ENCODE results near the gene DNAJA3.

DNA sequence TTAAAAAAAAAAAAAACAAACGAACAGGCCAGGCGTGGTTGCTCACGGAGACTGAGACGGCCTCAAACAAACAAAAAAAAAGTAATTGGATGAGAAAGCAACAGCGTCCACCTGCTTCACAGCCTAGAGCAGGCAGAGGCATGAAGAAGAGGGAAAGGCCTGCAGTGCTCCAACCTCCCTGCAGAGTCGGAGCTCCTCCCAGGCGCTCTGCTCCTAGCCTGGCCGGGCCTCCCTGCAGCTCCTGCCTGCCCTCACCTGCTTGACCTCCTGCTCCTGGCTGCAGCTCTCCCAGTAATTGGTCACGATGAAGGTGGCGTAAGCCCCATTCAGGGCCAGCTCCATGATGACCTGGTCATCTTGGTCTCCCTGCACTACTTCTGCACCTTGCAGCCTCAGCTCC, 43.3 kb downstream of the DNAJA3 start:
- TF ChIP-seq ZFP3 (CRISPR knock-in tag; IDR thresholded peaks at IDR 0.05) (no peak), ISL1 (CRISPR knock-in tag; IDR thresholded peaks at IDR 0.05) (no peak), ZFP30 (CRISPR knock-in tag; IDR thresholded peaks at IDR 0.05) (no peak), PPARA (CRISPR knock-in tag; IDR thresholded peaks at IDR 0.05; ENCODE audit: borderline replicate concordance) (no peak), ZC3H10 (CRISPR knock-in tag; IDR thresholded peaks at IDR 0.05) (no peak), ARNTL (CRISPR knock-in tag; IDR thresholded peaks at IDR 0.05; ENCODE audit: borderline replicate concordance, low read depth) (no peak), ZNF565 (CRISPR knock-in tag; conservative IDR thresholded peaks at IDR 0.05; ENCODE audit: low read depth) (no peak)
- TF ChIP-seq, protein P1, sequence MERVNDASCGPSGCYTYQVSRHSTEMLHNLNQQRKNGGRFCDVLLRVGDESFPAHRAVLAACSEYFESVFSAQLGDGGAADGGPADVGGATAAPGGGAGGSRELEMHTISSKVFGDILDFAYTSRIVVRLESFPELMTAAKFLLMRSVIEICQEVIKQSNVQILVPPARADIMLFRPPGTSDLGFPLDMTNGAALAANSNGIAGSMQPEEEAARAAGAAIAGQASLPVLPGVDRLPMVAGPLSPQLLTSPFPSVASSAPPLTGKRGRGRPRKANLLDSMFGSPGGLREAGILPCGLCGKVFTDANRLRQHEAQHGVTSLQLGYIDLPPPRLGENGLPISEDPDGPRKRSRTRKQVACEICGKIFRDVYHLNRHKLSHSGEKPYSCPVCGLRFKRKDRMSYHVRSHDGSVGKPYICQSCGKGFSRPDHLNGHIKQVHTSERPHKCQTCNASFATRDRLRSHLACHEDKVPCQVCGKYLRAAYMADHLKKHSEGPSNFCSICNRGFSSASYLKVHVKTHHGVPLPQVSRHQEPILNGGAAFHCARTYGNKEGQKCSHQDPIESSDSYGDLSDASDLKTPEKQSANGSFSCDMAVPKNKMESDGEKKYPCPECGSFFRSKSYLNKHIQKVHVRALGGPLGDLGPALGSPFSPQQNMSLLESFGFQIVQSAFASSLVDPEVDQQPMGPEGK (CRISPR knock-in tag; IDR thresholded peaks at IDR 0.05; ENCODE audit: borderline replicate concordance): no peak
